Endothelial cell of umbilical vein (primary cell): ENCODE results near the gene HPS4. TPM values are rescaled to one million over a fixed set of nuclear protein-coding genes. Genes with fewer than 3 reads are reported as not detected.

Experiments used
- BruUV-seq: library from RNA; stranded (reverse); fragments of 400-500 nt; replicated peaks from 2 replicates; lab custom pipeline; 2021; lab: Mats Ljungman, UMichigan
- CTCF ChIA-PET: fragments of 300-600, 350-600 bp; sonication (Branson Sonifier 250); formaldehyde crosslinking; loops from one replicate; lab custom pipeline; 2021; ENCODE audit warnings: antibody characterized with exemption, inconsistent platforms; lab: Charles Lee
- POLR2A ChIA-PET: fragments of 300-600, 350-600 bp; sonication (Branson Sonifier 250); formaldehyde crosslinking; loops from one replicate; lab custom pipeline; 2021; ENCODE audit warnings: antibody characterized with exemption, inconsistent platforms; lab: Charles Lee
- DNase-seq: peaks from one replicate; pipeline ENCODE4 v3.0.0-alpha.2; 2011; ENCODE audit warnings: low read depth, low spot score
- FAIRE-seq: peaks from 2 replicates; lab custom pipeline; 2011; peaks lifted over from hg19 to GRCh38; lab: Jason Lieb, UNC
- H2AFZ ChIP-seq: 2 replicates; pipeline ENCODE4 v1.6.0; 2012; ENCODE audit warnings: low read depth, low read length, control low read depth, inconsistent platforms
- H3K27ac ChIP-seq: 2 replicates; pipeline ENCODE4 v1.5.1; 2011; ENCODE audit warnings: low read depth, mild to moderate bottlenecking, control low read depth, low read length, moderate library complexity; ENCODE audit not compliant: insufficient read depth
- H3K27me3 ChIP-seq, 2 experiments: 2 replicates each; pipeline versions ENCODE4 v1.6.0 to v1.6.1; 2011; ENCODE audit warnings: low read length in 2 of 2, mixed read lengths in 1 of 2; ENCODE audit not compliant: control insufficient read depth in 2 of 2, insufficient read depth in 2 of 2
- H3K36me3 ChIP-seq, 2 experiments: 2 replicates in 1 of 2; 3 replicates in 1 of 2; pipeline ENCODE4 v1.5.1; 2011; ENCODE audit warnings: low read length in 2 of 2, mild to moderate bottlenecking in 1 of 2, moderate library complexity in 1 of 2; ENCODE audit not compliant: control insufficient read depth in 2 of 2, insufficient read depth in 2 of 2; ENCODE audit errors: extremely low read depth in 1 of 2
- H3K4me1 ChIP-seq: 3 replicates; pipeline ENCODE4 v1.5.1; 2011; ENCODE audit warnings: mild to moderate bottlenecking, low read length; ENCODE audit not compliant: control insufficient read depth, insufficient read depth; ENCODE audit errors: extremely low read depth
- H3K4me2 ChIP-seq: 2 replicates; pipeline ENCODE4 v1.6.1; 2011; ENCODE audit warnings: low read length, control low read depth, mixed read lengths; ENCODE audit not compliant: insufficient read depth
- H3K4me3 ChIP-seq, 3 experiments: fragments of 200-600 bp in 1 of 3; sonication (generic), shearing (Covaris generic) in 1 of 3; replicated peaks in 1 of 3; 2 replicates each; pipeline ENCODE4 v1.5.1; 2011 to 2016; ENCODE audit warnings: control low read depth in 3 of 3, low read length in 3 of 3, mild to moderate bottlenecking in 2 of 3, inconsistent platforms in 1 of 3, low read depth in 1 of 3, moderate library complexity in 1 of 3; ENCODE audit not compliant: insufficient read depth in 1 of 3
- H3K79me2 ChIP-seq: 2 replicates; pipeline ENCODE4 v1.6.0; 2012; ENCODE audit warnings: low read length, inconsistent platforms; ENCODE audit not compliant: control insufficient read depth, insufficient read depth
- H3K9ac ChIP-seq: replicated peaks from 2 replicates; pipeline ENCODE3; 2011; ENCODE audit warnings: low read length, control low read depth; ENCODE audit not compliant: insufficient read depth; ENCODE audit errors: extremely low read depth
- H3K9me1 ChIP-seq: replicated peaks from 3 replicates; pipeline ENCODE4 v1.6.0; 2011; ENCODE audit warnings: mild to moderate bottlenecking, low read length; ENCODE audit not compliant: control insufficient read depth, insufficient read depth; ENCODE audit errors: extremely low read depth
- H3K9me3 ChIP-seq: replicated peaks from 2 replicates; pipeline ENCODE4 v1.5.1; 2012; ENCODE audit warnings: low read length, inconsistent platforms; ENCODE audit not compliant: control insufficient read depth, insufficient read depth
- H4K20me1 ChIP-seq: replicated peaks from 2 replicates; pipeline ENCODE3; 2011; ENCODE audit warnings: mild to moderate bottlenecking, low read length; ENCODE audit not compliant: control insufficient read depth, insufficient read depth; ENCODE audit errors: extremely low read depth
- CTCF ChIP-seq, 2 donors: IDR thresholded peaks; 1 replicate in 1 of 2; 2 replicates in 1 of 2; pipeline ENCODE4 v1.5.1; 2011; ENCODE audit warnings: low read length in 2 of 2, mild to moderate bottlenecking in 2 of 2, moderate library complexity in 2 of 2, control low read depth in 1 of 2, inconsistent platforms in 1 of 2, low read depth in 1 of 2; ENCODE audit not compliant: insufficient read depth in 1 of 2; ENCODE audit errors: extremely low read depth in 1 of 2
- EZH2 ChIP-seq: IDR thresholded peaks from 2 replicates; pipeline ENCODE4 v1.6.1; 2012; ENCODE audit warnings: borderline replicate concordance, low read depth, mild to moderate bottlenecking, moderate library complexity, low read length, inconsistent platforms; ENCODE audit not compliant: severe bottlenecking
- JUN ChIP-seq: IDR thresholded peaks from 2 replicates; pipeline ENCODE4 v1.6.1; 2011; ENCODE audit warnings: borderline replicate concordance, low read depth; ENCODE audit not compliant: insufficient read length, insufficient read depth
- MYC ChIP-seq: IDR thresholded peaks from one replicate; pipeline ENCODE4 v1.6.1; 2011; ENCODE audit warnings: mild to moderate bottlenecking, low read depth, low read length
- POLR2A ChIP-seq: IDR thresholded peaks from 2 replicates; pipeline ENCODE4 v1.6.1; 2012; ENCODE audit warnings: low read depth, mild to moderate bottlenecking, control low read depth, low read length
- POLR2AphosphoS5 ChIP-seq: IDR thresholded peaks from 2 replicates; pipeline ENCODE4 v1.6.1; 2012; ENCODE audit warnings: low read depth, mild to moderate bottlenecking, control low read depth, low read length, moderate library complexity; ENCODE audit not compliant: insufficient read depth
- dilution Hi-C: fragments of 300-500 bp; cut with MboI; formaldehyde crosslinking; loops from one replicate; pipeline ENCODE4 v1.15.0; 2019; ENCODE audit warnings: low sequenced_read_pairs; ENCODE audit not compliant: extremely low pct_ligation_motif_present
- intact Hi-C: fragments of 100-400 bp; cut with micrococcal nuclease; formaldehyde crosslinking; loops from one replicate; pipeline ENCODE4 v1.10.0; 2022
- polyA plus RNA-seq, 4 experiments: library from polyadenylated mRNA; depleted of rRNA in 3 of 4; stranded (reverse) in 3 of 4; unstranded in 1 of 4; fragments of >200 nt; gene quantifications; 2 replicates each; pipeline versions ENCODE4 v1.2.1 to v1.2.3, GENCODE V29; 2011 to 2012; ENCODE audit warnings: missing spikeins in 1 of 4
- total RNA-seq: library from RNA; stranded (reverse); gene quantifications from 2 replicates; pipeline ENCODE4 v1.2.3, GENCODE V29; 2021
- TF ChIP-seq, protein P1 (sequence below): IDR thresholded peaks from 2 replicates; pipeline ENCODE4 v1.6.1; 2011; ENCODE audit not compliant: insufficient read depth, insufficient read length

The HPS4 gene
- total and polyA plus RNA-seq, 2 donors (not counting 3 experiments of a cell fraction or from before 2014, with no cell fraction given) = 28.4 to 29.7 TPM

- H3K9me1 ChIP-seq = no peaks in the 10 kb centered on the region
- H2AFZ ChIP-seq = no peak overlapping the region
- no peaks in the 10 kb centered on the region for H4K20me1 ChIP-seq
- no peak overlapping the region for H3K27ac ChIP-seq
- intact Hi-C loops = no loop called here
- no peak overlapping the region for H3K4me2 ChIP-seq
- POLR2A ChIA-PET = no interaction called here
- H3K9ac ChIP-seq = no peak overlapping the region
- dilution Hi-C loops = no loop called here
- TF ChIP-seq JUN (no peak), EZH2 (no peak), CTCF (IDR thresholded peaks at IDR 0.05; ENCODE audit: extremely low read depth in 1 of 2, insufficient read depth in 1 of 2, low read depth in 1 of 2, low read length in 2 of 2) (no peak), POLR2A (no peak), MYC (no peak), POLR2AphosphoS5 (no peak)
- TF ChIP-seq, protein P1, sequence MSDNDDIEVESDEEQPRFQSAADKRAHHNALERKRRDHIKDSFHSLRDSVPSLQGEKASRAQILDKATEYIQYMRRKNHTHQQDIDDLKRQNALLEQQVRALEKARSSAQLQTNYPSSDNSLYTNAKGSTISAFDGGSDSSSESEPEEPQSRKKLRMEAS = no peak
- H3K27me3 ChIP-seq = peaks cover 19 to 24% of the 10 kb centered on the region in 2 experiments
- FAIRE-seq (no peak), DNase-seq (no peak)
- no peaks in the 10 kb centered on the region for H3K9me3 ChIP-seq
- H3K4me3 ChIP-seq = no peak overlapping the region
- BruUV-seq = no TSS peak
- no peaks in the 10 kb centered on the region for H3K4me1 ChIP-seq
- no peaks in the 10 kb centered on the region for H3K36me3 ChIP-seq
- H3K79me2 ChIP-seq = no peaks in the 10 kb centered on the region
- CTCF ChIA-PET = interaction anchor here (0.6 to 2.5 kb wide), 5 partner anchors 14 to 45 kb away, joined by 3 to 9 read pairs (median 5); no protein-coding TSS in a partner anchor
Observed at GRCh38 chr22:26410386-26410785, 73.2 kb downstream of the HPS4 start.
